DMS153 (cell line): ENCODE results near the gene TRIM3.

Source experiments
- DNase-seq: peaks from one replicate; lab custom pipeline; 2025; lab: John Stamatoyannopoulos, UW

Gene TRIM3

GRCh38 chr11:6437993-6438392 is 35.7 kb downstream of the TRIM3 start:
- no peak for DNase-seq

DNA sequence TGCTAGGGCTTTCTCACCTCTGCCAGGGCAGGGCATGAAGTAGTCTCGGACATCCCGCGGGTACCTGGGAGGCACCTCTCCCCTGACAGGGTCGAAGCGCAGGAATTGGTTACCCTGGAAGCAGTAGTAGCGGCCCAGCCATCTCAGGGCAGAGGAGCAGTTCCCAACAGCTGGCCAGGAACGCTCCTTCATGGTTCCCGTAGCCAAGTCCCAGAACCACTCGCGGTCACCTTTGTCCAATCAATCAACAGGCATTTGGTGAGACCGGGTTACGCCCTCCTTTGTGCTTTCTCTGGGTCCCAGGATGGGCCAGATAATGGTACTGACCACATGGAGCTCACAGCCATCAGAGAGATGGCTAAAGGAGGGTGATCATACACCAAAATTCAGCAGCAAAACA is 36.3 kb downstream of the TRIM3 start:
- DNase-seq, result no peak

DNA sequence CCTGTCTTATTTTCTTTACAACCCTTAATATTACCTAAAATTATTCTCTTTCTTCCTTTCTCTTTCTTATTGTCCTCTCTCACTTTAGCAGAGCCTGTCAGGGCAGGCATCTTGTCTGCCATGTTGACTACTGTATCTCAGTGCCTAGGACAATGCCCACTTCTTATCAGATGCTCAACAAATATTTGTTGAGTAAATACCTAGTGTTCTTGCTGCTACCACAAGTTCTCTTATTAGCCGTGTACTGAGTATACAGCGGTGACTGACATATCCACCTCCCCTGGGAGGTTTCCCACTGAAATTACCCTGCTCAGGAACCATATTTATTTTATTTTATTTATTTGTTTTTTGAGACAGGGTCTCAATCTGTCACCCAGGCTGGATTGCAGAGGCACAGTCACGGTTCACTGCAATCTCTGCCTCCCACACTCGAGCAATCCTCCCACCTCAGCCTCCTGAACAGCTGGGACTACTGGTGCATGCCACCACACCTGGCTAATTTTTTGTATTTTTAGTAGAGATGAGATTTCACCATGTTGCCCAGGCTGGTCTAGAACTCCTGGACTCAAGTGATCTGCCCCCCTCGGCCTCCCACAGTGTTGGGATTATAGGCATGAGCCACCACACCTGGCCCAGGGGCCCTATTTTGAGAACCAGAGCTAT is 39.6 kb downstream of the TRIM3 start:
- no peak for DNase-seq

GRCh38 chr11:6431861-6432260 is 41.9 kb downstream of the TRIM3 start:
- DNase-seq, result no peak

- no peak for DNase-seq
Observed at GRCh38 chr11:6427516-6427915, 46.2 kb downstream of the TRIM3 start.

GRCh38 chr11:6420677-6421076 is 53.1 kb downstream of the TRIM3 start:
- no peak for DNase-seq

DNA sequence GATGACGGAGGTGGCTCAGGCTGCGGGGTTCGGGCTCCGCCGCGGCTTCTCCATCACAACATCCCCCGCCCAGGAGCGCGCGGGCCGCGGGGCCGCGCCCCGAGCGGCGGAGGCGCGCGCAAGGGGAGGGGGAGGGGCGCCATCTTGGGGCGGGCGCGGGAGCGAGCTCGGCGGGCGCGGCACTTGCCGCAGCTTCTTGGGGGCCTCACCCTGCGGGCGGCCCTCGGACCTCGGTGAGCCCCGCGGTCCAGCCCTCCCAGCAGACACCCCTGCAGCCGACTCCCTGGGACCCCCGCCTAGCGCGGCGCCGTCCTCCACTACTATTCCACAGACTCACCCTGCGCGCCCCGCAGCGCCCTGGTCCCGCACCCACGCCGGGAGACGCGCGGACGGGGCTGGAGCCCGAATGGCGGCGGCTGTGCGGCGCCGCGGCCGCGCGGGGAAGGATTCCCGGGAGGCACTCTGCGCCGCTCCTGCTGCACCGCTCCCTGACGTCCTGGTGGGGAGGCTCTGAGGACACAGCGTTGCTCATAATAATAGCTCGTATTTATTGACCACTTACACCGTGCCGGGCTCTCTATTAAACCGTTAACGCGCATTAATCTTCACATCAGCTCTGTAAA is 54.6 kb downstream of the TRIM3 start, which contains the start of gene APBB1:
APBB1 (minus strand) TSS at position 86 of the 623 bp plus-strand sequence. CDS start 7,747 bp downstream, outside the sequence.
- DNase-seq, result no peak

DNA sequence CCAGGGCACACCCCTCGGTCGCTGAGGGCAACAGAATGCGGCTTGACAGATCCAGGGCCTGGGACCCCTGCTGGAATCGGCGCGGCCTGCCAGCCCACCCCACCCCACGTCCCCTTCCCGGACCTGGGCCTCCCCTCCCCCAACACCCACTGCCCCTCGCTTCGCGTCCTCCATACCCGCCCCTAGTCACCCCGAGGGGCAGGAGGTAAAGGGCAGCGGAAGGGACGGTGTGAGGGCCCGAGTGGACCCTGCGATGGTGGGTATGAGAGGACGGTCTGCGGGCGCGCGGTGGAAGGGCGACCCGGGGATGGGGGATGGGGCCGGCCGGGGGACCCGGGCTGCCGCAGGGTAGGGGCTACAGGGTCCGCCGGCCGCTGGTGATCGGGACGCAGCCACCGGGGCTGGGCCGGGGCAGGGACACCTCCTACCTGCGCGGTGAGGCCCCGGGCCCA is 55.2 kb downstream of the TRIM3 start:
- no peak for DNase-seq

DNA sequence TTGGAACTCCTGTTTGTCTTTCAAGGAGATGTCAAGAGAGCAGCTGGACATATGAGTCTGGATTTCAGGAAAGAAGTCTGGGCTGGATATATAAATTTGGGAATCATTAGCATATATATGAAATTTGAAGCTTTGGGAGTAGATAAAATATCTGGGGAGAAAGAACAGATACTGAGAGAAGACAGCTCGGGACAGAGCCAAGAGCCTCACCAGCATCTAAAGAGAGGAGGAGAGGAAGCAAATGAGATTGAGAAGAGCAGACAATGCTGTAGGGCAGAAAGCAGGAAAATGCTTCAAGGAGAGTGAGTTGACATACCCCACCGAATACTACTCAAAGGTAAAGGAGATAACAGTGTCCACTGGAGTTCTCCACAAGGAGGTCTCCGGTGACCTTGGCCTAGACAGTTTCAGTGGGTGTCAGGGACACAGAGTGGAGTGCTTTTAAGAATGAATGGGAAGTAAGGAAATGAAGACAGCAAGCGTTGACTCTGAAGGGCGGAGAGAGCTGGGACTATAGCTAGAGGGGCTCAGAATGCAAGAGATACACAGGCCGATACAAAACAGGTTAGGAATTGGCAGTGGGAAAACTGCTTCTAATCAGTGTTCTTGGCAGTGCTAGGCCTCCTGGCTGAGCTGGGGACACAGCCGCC is 55.7 kb downstream of the TRIM3 start:
- DNase-seq, result no peak

DNA sequence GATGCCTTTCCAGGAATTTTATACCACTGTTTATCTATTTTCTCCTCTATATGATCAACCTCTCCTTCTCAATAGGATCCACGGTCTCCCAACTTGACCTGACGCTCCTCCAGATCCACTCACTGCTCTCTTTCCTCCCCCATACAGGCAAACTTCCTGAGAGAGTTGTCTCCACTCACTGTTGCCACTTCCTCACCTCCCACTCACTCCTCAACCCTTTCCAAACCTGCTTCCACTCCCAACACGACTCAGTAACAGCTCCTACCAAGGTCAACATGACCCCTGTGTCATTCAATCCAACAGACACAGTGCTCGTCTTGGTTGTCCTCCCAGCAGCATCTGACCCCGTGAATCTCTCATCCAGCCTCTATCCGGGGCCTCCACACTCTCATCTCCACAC is 57.9 kb downstream of the TRIM3 start:
- no peak for DNase-seq

- DNase-seq, result no peak
Observed at GRCh38 chr11:6414874-6415328, 58.8 kb downstream of the TRIM3 start.

DNA sequence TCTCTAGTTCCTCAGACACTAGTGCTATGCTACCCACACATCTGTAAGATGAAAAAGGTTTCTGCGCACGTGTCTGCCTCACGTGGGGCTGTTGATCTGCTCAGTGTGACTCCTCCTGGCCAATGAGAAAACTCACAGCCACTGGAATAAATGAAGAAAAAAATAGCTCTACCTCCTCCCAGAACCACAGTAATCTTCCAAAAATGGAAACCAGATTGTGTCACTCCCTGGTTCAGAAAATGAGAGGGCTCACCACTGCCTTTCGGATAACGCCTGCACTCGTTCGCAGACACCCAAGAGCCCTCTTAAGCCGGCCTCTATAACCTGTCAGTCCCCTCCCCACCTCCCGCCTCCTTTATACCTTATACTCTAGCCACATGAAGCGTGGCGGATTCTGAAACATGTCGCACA is 59.9 kb downstream of the TRIM3 start:
- DNase-seq, result no peak

DNA sequence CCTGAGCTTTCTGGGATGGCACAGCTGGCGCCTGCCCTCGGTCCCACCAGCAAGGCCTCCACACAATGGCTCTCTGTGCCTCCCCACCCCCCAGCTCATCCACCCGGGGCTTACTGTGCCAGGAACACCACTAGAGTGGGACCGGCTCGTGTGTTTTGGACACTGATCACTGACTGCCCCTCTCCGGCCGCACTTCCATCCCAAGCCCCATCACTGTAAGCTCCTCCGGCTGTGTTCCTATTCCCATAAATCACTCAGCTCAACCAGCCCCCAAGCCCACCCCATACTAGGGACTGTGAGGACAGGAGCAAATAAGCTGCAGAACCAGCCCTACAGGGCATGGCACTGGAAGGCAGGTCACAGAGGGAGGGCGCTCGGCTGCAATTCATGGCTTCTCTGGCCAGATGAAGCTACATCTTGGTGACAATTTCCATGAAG is 62.1 kb downstream of the TRIM3 start:
- no peak for DNase-seq

GRCh38 chr11:6410695-6411430 is 62.9 kb downstream of the TRIM3 start:
- no peak for DNase-seq

DNA sequence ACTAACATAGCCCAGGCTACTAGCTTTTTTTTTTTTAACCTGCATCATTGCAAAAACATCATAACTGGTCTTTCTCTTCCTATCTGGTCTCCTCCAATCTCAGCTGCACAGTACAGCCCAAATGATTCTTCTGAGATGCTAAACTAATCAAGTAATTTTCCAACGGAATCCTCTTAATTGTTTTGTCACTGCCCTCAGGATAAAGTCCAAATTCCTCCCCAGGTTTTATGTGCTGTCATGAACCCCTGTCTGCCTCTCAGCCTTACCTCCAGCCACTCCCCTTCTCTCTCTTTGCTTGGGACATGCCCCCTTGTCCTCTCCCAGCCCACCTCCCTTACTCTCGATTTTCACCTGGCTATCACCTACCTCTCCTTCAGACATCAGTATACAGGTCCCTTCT is 67.4 kb downstream of the TRIM3 start:
- no peak for DNase-seq

GRCh38 chr11:6405846-6406245 is 67.9 kb downstream of the TRIM3 start:
- no peak for DNase-seq

DNA sequence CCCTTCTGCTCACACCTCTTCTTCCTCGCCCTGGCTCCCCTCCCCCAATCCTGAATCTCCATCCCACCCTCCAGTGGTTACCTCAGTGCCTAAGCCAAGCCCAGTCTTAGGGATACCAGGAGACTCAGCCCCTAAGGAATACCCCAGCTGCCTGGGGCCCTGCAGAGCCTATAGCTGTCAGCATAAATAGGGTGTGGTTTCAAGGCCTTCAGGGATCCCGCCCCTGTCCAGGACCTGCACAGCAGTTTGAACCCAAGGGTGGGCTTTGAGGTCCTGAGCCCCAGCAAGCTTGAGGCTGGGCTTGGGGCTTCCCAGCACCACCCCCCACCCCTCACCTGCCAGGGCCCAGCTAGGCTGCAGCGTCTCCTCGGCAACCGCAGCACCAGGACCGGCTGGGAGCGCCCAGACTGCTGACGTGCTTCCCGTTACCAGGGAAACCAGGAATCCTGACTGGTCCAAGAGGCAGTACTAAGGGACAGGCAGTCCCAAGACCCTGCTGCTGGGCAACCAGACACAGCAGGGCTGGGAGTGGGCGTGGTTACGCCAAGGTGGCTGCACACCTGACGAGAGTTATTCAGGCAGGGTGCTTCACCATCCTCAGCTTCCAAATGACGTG is 68.6 kb downstream of the TRIM3 start:
- no peak for DNase-seq

GRCh38 chr11:6404342-6405051 is 69.2 kb downstream of the TRIM3 start:
- DNase-seq, result no peak

- DNase-seq, result no peak
Observed at GRCh38 chr11:6403539-6403938, 70.2 kb downstream of the TRIM3 start.

DNA sequence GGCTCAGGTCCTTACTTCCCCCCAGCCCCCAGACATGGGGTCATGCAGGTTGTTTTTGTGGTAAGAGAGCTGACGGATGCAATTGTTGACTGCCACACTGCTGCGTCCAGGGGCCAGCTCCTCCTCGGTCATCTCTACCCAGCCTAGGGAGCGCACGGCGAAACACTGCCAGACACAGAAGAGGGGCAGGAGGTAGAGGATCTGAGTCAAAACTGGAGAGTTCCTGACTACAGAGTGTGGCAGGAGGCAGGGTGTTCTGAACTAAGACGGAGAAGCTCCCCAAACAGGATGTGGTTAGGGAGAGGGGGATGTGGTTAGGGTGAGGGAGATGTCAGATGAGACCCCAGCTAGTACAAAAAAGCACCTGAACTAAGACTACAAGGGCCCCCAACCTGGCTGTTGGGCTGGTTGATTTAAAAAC is 71.2 kb downstream of the TRIM3 start:
- DNase-seq, result no peak

DNA sequence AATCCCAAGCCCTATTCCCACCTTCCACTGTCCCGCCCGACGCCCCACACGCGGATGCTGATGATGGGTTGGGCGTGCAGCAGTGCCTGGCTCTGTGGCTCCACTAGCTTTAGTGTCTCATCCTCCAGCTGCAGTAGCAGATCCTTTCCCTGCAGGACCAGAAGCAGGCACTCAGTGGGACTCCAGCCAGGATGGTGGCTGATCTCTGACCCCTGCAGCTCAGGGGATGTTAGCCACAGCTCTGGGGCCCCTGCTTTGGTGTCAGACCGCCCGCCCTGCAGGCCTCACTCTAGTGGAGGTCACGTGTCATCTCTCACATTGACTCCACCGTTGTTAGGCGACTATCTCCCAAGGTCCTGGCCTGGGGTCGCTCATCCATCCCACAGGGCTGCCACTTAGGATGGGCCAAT is 71.7 kb downstream of the TRIM3 start:
- no peak for DNase-seq
